ENCODE data around the gene CHAD.

DNA sequence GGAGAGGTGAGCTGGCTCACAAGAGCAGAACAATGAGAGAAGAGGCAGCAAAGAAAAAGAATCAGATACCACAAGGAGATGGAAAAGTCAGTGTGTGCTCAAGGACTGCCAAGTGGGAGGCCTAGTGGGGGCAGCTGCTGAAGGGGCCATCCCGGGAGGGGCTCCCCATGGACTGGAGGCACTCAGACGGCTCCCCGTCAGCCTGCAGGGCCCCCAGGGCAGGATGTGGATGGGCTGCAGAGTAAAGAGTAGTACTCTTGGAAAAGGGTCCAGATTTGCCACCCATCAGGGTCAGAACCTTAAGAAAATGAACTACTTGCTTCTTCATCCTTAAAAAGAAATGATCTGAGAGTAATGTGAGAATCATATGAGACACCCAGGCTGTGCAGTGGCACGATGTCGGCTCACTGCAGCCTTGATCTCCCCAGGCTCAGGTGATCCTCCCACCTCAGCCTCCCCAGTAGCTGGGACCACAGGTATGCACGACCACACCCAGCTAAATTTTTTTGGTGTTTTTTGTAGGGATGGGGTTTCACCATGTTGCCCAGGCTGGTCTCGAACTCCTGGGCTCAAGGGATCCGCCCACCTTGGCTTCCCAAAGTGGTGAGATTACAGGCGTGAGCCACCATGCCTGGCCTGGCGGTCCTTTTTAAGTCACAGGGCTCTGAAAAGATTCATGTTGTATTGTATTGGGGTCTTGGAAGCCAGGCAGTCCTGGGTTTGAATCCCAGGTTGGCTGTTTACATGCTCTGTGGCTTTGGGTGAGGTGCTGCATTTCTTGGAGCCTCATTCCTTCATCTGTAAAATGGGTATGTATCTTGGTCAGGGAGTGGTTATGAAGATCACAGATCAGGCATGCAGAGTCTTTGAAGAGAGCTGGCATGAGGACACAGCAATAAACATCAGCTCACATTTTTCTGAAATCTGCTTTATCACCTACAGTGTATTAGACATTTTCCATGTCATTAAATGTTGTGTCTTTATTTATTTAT lies 27.5 kb downstream of the CHAD start:
- TF ChIP-seq, protein P1, sequence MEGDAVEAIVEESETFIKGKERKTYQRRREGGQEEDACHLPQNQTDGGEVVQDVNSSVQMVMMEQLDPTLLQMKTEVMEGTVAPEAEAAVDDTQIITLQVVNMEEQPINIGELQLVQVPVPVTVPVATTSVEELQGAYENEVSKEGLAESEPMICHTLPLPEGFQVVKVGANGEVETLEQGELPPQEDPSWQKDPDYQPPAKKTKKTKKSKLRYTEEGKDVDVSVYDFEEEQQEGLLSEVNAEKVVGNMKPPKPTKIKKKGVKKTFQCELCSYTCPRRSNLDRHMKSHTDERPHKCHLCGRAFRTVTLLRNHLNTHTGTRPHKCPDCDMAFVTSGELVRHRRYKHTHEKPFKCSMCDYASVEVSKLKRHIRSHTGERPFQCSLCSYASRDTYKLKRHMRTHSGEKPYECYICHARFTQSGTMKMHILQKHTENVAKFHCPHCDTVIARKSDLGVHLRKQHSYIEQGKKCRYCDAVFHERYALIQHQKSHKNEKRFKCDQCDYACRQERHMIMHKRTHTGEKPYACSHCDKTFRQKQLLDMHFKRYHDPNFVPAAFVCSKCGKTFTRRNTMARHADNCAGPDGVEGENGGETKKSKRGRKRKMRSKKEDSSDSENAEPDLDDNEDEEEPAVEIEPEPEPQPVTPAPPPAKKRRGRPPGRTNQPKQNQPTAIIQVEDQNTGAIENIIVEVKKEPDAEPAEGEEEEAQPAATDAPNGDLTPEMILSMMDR (IDR thresholded peaks at IDR 0.05) = no peak
- no peak for TF ChIP-seq POLR2AphosphoS5 (IDR thresholded peaks at IDR 0.05; ENCODE audit: low read depth, low read length)
- TF ChIP-seq, protein P2, sequence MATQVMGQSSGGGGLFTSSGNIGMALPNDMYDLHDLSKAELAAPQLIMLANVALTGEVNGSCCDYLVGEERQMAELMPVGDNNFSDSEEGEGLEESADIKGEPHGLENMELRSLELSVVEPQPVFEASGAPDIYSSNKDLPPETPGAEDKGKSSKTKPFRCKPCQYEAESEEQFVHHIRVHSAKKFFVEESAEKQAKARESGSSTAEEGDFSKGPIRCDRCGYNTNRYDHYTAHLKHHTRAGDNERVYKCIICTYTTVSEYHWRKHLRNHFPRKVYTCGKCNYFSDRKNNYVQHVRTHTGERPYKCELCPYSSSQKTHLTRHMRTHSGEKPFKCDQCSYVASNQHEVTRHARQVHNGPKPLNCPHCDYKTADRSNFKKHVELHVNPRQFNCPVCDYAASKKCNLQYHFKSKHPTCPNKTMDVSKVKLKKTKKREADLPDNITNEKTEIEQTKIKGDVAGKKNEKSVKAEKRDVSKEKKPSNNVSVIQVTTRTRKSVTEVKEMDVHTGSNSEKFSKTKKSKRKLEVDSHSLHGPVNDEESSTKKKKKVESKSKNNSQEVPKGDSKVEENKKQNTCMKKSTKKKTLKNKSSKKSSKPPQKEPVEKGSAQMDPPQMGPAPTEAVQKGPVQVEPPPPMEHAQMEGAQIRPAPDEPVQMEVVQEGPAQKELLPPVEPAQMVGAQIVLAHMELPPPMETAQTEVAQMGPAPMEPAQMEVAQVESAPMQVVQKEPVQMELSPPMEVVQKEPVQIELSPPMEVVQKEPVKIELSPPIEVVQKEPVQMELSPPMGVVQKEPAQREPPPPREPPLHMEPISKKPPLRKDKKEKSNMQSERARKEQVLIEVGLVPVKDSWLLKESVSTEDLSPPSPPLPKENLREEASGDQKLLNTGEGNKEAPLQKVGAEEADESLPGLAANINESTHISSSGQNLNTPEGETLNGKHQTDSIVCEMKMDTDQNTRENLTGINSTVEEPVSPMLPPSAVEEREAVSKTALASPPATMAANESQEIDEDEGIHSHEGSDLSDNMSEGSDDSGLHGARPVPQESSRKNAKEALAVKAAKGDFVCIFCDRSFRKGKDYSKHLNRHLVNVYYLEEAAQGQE (IDR thresholded peaks at IDR 0.05; ENCODE audit: insufficient read depth in 1 of 2, low read depth in 2 of 2, low read length in 1 of 2) = no peak

Data from Panc1 (cell line).